Activated CD4-positive, alpha-beta T cell treated with anti-CD3 and anti-CD28 coated beads, Interleukin-2, amount 10 ng/mL, durations not matched to agents 24 days and 14 days (primary cell): ENCODE data around the gene RCCD1. TPM values are rescaled to one million over a fixed set of nuclear protein-coding genes. Genes with fewer than 3 reads are reported as not detected.
"Not testable (repeated sequence)": the region's sequence is repeated elsewhere in the genome, so short reads cannot be mapped to it uniquely, and the experiment has no call there.

ENCODE experiments used
- DNase-seq: peaks from one replicate; pipeline ENCODE4 v3.0.0; 2022
- H3K27ac Mint-ChIP-seq: one replicate; pipeline ENCODE4 v1.8.0; 2022; ENCODE audit warnings: mild to moderate bottlenecking, mixed read lengths
- H3K27me3 Mint-ChIP-seq: one replicate; pipeline ENCODE4 v1.8.0; 2022; ENCODE audit warnings: mixed read lengths
- H3K36me3 Mint-ChIP-seq: one replicate; pipeline ENCODE4 v1.8.0; 2022; ENCODE audit warnings: low read depth, mild to moderate bottlenecking, mixed read lengths
- H3K4me1 Mint-ChIP-seq: one replicate; pipeline ENCODE4 v1.8.0; 2021; ENCODE audit warnings: mixed read lengths
- H3K4me3 Mint-ChIP-seq: one replicate; pipeline ENCODE4 v1.8.0; 2022; ENCODE audit warnings: mild to moderate bottlenecking, moderate library complexity, mixed read lengths
- H3K9me3 Mint-ChIP-seq: one replicate; pipeline ENCODE4 v1.8.0; 2021; ENCODE audit warnings: mixed read lengths
- intact Hi-C: fragments of 100-400 bp; cut with micrococcal nuclease; formaldehyde crosslinking; loops from one replicate; pipeline ENCODE4 v1.15.1; 2023
- total RNA-seq: library from RNA; stranded (reverse); gene quantifications from 2 replicates; pipeline ENCODE4 v1.2.3, GENCODE V29; 2022

The RCCD1 gene
- total RNA-seq, 1 donor from 2014 or later = 32.3 TPM

DNA sequence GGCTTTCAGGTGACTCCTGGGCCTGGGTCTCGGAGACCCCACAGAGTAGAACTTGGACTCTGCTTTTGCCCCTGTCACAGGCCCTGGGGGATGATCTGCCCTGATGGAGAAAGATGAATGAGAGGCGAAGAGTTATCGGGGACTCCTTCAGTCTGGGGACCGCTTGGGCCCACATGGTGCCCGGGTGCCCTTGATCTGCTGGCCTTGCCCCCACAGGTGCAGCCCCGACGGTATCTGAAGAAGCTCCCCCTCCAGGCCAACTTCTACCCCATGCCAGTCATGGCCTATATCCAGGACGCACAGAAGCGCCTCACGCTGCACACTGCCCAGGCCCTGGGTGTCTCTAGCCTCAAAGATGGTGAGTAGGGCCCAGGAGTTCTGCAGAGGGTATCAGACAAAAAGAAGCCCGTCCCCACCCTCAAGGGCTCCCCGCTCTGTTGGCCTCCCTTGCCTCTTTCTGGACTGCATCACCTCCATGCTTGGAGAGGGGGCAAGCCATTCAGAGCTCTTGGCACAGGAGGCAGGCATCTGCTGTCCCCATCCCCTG lies 41.2 kb upstream of the RCCD1 start:
- Mint-ChIP-seq H3K4me3 (no peak overlapping the region), H3K27ac (no peak overlapping the region), H3K27me3 (no peaks in the 10 kb centered on the region), H3K36me3 (peaks cover 80% of the 10 kb centered on the region), H3K4me1 (no peaks in the 10 kb centered on the region), H3K9me3 (no peaks in the 10 kb centered on the region)
- no peak for DNase-seq
- intact Hi-C loops = no loop called here

DNA sequence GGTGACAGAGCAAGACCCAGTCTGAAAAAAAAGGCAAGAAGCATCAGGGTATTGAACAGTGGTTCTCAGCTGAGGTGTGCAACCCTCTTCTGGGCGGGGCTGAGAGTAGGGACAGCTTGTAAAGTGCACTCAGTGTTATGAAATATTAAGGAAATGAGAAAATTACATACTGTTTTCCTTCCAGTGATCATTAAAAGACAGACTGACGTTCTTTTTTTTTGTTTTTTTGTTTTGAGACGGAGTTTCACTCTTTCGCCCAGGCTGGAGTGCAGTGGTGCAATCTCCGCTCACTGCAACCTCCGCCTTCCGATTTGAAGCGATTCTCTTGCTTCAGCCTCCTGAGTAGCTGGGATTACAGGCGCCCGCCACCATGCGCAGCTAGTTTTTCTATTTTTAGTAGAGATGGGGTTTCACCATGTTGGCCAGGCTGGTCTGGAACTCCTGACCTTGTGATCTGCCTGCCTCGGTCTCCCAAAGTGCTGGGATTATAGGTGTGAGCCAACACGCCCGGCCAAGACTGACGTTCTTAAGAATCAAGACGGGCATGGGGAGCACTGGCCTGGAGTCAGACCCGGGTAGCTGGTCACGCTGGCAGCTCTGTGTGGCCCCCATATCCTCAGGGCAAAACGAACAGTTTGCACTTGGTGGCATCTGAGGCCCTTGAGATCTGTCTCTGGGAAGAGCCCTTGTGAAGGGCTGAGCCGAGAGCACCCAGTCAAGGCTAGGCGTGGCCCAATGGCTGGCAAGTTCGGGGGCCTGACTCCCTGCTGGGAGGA lies 40.2 kb upstream of the RCCD1 start:
- Mint-ChIP-seq H3K4me1 (no peaks in the 10 kb centered on the region), H3K4me3 (no peak overlapping the region), H3K36me3 (peaks cover 78% of the 10 kb centered on the region), H3K27me3 (no peaks in the 10 kb centered on the region), H3K27ac (no peak overlapping the region), H3K9me3 (no peaks in the 10 kb centered on the region)
- intact Hi-C loops = no loop called here
- DNase-seq = no peak

DNA sequence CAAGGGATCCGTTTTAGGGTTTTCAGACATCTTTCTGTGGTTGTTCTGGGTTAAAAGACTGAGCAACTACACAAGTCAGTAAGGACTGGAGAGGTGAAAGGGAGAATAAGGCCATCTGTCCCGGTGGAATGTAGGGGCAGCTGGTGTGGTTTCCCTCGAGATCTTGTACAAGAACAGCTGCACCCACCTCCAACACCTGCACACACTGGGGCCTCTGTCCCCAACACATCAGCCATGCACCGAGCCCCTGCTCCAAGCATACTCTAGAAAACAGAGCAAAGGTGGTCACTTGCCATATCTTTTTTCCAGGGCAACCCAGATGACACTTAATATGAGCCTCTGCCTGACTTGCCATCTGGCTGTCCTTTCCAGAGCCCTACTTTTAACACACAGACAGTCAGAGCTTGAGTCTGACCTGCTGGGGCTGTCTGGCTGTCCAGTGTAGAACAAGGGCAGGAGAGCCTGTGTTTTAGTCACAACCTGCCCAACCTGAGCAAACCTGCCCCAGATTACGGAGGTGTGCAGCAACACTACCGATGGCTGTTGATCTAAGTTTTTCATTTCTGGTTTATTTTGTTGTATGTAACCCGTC lies 39.4 kb upstream of the RCCD1 start:
- Mint-ChIP-seq H3K4me1 (peaks cover 2% of the 10 kb centered on the region), H3K9me3 (no peaks in the 10 kb centered on the region), H3K27ac (no peak overlapping the region), H3K4me3 (no peak overlapping the region), H3K27me3 (no peaks in the 10 kb centered on the region), H3K36me3 (peaks cover 86% of the 10 kb centered on the region)
- DNase-seq = no peak
- intact Hi-C loops = no loop called here

DNA sequence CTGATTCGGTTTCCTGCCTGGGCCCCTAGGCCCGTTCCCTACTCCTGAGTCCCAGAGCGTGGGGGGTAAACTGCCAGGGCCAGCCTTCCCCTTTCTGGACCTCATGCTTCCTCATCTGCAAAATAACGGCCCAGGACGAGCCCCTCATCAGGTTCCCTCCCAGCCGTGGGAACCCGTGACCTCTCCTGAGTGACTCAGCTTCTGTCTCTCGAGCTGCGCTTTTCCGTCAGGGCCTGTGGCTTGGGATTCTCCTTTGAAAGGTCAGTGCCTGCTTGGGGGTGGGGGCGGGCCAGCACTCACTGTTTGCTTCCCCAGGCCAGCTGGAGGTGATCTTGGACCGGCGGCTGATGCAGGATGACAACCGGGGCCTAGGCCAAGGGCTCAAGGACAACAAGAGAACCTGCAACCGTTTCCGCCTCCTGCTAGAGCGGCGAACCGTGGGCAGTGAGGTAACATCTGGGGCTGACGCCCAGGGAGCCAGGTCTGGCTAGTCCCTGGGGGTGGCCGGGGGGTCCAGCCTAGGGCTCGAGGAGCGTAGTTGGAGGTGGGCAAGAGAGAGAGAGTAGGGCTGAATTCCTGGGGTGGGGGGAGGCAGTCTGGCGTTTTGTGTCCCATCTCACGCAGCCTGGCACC lies 38.8 kb upstream of the RCCD1 start:
- DNase-seq = no peak
- Mint-ChIP-seq H3K9me3 (no peaks in the 10 kb centered on the region), H3K27me3 (no peaks in the 10 kb centered on the region), H3K4me3 (no peak overlapping the region), H3K36me3 (peaks cover 86% of the 10 kb centered on the region), H3K4me1 (peaks cover 2% of the 10 kb centered on the region), H3K27ac (no peak overlapping the region)
- intact Hi-C loops = no loop called here

DNA sequence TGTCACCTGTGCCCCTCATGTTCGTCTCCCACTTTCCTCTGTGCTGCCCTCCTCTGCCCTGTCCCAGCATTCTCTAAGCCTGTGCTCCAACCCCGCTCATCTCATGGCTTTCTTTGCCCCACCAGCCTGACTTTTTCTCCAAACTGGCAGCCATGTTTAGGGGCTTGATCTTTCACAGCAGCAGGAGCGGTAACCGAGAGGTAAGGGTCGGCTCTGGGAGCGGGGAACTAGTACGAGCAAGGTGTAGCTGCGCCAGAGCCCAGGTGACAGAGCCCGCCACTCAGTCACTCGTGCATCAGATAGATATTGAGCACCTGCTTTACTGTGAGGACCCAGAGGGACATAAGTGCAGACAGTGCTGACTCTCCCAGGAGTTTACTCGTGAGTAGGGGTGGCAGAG lies 38.2 kb upstream of the RCCD1 start:
- peaks cover 4% of the 10 kb centered on the region for H3K4me1 Mint-ChIP-seq
- peaks cover 86% of the 10 kb centered on the region for H3K36me3 Mint-ChIP-seq
- no peak for DNase-seq
- no peaks in the 10 kb centered on the region for H3K27me3 Mint-ChIP-seq
- no peaks in the 10 kb centered on the region for H3K9me3 Mint-ChIP-seq
- no peak overlapping the region for H3K27ac Mint-ChIP-seq
- H3K4me3 Mint-ChIP-seq = no peak overlapping the region
- intact Hi-C loops = no loop called here

DNA sequence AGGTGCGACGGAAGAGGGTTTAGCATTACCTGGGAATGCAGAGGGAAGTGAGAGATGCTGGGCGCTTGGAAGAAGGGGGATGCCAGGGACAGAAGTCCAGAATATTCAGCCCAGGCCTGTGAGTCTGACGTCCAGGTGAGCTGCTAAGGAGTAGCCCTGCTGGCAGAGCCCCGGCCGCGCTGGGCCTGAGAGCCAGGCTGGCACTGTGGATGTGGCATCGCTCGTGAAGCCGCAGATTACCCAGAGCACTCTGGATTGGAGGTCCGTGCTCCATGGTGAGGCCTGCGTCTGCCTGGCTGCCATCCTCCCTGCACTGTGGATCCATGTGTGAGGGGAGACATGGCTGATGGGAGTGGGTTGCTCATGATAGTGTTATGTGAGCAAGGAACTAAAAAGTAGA lies 37.1 kb upstream of the RCCD1 start:
- intact Hi-C loops = no loop called here
- H3K4me1 Mint-ChIP-seq = peaks cover 9% of the 10 kb centered on the region
- no peak for DNase-seq
- H3K36me3 Mint-ChIP-seq = peaks cover 85% of the 10 kb centered on the region
- H3K27me3 Mint-ChIP-seq = no peaks in the 10 kb centered on the region
- no peak overlapping the region for H3K27ac Mint-ChIP-seq
- no peak overlapping the region for H3K4me3 Mint-ChIP-seq
- H3K9me3 Mint-ChIP-seq = no peaks in the 10 kb centered on the region

DNA sequence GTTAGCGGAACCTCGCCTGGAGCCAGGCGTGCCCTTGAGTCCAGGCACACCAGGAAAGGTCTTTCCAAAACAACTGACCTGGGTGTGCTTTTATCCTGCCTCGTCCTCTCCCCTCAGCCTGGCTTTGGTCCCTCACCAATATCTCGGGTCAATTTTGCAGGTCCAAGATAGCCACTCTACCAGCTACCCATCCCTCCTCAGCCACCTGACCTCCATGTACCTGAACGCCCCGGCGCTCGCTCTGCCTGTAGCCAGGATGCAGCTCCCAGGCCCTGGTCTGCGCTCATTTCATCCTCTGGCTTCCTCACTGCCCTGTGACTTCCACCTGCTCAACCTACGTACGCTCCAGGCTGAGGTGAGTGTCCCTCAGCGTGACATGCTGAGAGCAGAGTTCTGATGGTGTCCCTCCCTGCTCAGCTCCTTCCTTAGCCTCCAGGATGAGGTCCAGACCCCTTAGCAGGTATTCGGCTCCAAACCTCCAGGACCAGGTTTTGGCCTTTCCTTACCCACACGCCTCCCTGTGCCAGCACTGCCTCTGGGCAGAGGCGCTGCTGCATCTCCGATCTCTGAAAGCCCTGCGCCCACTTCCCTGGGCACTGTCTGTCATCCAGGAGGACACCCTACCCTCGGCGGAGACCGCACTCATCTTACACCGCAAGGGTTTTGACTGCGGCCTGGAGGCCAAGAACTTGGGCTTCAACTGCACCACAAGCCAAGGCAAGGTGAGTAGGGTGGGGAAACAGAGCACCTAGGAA lies 36.5 kb upstream of the RCCD1 start:
- Mint-ChIP-seq H3K36me3 (peaks cover 79% of the 10 kb centered on the region), H3K27ac (no peak overlapping the region), H3K9me3 (no peaks in the 10 kb centered on the region), H3K27me3 (no peaks in the 10 kb centered on the region), H3K4me1 (peaks cover 15% of the 10 kb centered on the region), H3K4me3 (no peak overlapping the region)
- no peak for DNase-seq
- intact Hi-C loops = no loop called here

DNA sequence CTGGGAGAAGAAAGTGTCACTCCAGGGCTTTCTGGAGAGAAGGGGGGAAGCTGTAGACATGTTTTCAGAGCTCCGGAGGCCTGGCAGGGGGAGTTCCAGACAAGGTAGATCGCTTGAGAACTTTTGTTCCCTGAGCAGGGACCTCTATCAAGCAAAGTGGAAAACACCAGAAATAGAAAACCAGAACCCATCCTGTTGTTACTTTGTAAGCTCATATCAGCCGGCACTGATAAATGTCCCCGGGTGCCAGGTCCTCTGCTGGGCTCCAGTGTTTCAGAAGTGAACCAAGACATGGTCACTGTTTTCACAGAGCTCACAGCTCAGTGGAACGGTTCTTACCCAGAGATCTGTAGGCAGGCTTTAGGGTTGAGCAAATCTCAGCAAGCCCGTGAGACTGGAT lies 35.8 kb upstream of the RCCD1 start:
- H3K36me3 Mint-ChIP-seq = peaks cover 77% of the 10 kb centered on the region
- H3K4me1 Mint-ChIP-seq = peaks cover 19% of the 10 kb centered on the region
- no peak for DNase-seq
- H3K9me3 Mint-ChIP-seq = no peaks in the 10 kb centered on the region
- no peaks in the 10 kb centered on the region for H3K27me3 Mint-ChIP-seq
- no peak overlapping the region for H3K27ac Mint-ChIP-seq
- intact Hi-C loops = no loop called here
- no peak overlapping the region for H3K4me3 Mint-ChIP-seq

DNA sequence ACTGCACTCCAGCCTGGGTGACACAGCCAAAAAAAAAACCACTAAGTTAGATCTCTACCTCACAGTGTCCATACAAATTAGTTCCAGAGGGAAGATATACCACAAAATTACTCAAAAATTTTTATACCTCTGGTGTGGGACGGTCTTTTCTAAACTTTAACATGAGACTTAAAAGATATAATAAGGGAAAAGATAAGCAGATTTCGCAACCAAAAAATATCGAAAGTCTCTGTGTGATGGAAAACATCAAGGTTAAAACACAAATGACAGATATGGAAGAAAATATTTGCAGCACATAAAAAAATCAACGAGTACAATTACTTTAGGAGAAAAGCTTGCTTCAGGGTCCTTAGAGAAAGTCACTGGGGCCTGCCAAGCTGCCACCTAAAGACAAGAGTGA lies 32.8 kb upstream of the RCCD1 start:
- Mint-ChIP-seq H3K36me3 (peaks cover 55% of the 10 kb centered on the region), H3K9me3 (no peaks in the 10 kb centered on the region), H3K27me3 (no peaks in the 10 kb centered on the region), H3K4me3 (no peak overlapping the region), H3K27ac (peak overlapping the region; percentile 53), H3K4me1 (peaks cover 29% of the 10 kb centered on the region)
- intact Hi-C loops = no loop called here
- DNase-seq = no peak

DNA sequence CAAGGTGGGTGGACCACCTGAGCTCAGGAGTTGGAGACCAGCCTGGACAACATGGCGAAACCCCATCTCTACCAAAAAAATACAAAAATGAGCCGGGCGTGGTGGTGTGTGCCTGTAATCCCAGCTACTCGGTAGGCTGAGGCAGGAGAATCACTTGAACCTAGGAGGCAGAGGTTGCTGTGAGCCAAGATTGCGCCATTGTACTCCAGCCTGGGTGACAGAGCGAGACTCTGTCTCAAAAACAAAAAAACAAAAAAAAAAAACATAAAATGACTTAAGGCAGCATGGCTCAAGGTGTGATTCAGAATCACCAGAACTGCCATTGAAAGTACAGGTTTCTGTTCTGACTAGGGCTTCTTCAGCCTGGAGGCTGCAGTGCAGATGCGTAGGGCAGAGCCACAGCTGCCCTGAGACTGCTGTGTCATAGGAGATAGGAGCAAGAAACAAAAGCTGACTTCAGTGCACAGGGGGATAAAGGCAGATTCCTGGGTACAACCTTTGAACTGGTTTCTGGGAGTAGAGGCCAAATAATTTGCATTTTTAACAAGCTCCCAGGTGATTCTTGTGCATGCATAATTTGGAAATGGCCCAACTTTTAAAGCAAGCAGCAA lies 31.9 kb upstream of the RCCD1 start:
- Mint-ChIP-seq H3K27ac (peak overlapping the region; percentile 78), H3K36me3 (peaks cover 46% of the 10 kb centered on the region), H3K4me1 (peaks cover 29% of the 10 kb centered on the region)
- intact Hi-C loops, H3K4me3 Mint-ChIP-seq, H3K27me3 Mint-ChIP-seq, H3K9me3 Mint-ChIP-seq: not testable (repeated sequence)
- peak; percentile 73 for DNase-seq

DNA sequence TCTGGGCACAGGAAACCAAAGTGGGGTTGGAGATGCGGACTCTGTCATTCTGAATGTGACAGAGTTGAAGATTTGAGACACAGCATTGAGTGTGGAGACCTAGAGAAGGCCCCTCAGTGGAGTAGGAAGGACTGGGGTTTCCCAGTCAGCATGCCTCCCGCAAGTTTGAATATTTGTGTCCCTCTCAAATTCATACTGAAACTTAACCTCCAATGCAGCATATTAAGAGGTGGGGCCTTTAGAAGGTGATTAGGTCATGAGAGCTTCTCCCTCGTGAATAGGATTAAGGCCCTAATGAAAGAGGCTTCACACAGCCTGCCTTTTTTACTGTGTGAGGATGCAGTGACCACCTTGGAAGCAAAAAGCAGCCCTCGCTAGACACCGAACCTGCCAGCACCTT lies 30.3 kb upstream of the RCCD1 start:
- DNase-seq = no peak
- Mint-ChIP-seq H3K4me3 (no peak overlapping the region), H3K36me3 (peaks cover 34% of the 10 kb centered on the region)

DNA sequence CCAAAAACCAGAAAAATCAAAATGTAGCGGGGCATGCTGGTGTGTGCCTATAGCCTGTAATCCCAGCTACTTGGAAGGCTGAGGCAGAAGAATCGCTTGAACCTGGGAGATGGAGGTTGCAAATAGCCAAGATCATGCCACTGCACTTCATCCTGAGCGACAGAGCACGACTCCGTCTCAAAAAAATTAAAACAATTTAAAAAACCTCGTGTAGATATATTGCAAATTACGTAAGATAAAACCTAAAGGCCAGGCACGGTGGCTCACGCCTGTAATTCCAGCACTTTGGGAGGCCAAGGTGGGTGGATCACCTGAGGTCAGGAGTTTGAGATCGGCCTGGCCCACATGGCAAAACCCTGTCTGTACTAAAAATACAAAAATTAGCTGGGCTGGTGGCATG lies 27.9 kb upstream of the RCCD1 start:
- peaks cover 48% of the 10 kb centered on the region for H3K4me1 Mint-ChIP-seq
- intact Hi-C loops, H3K27ac Mint-ChIP-seq, H3K9me3 Mint-ChIP-seq, H3K27me3 Mint-ChIP-seq, H3K4me3 Mint-ChIP-seq, DNase-seq: not testable (repeated sequence)
- peaks cover 16% of the 10 kb centered on the region for H3K36me3 Mint-ChIP-seq

More for the DNA sequence above, 30.3 kb upstream of the RCCD1 start:
- no peaks in the 10 kb centered on the region for H3K9me3 Mint-ChIP-seq
- peak overlapping the region; percentile 77 for H3K27ac Mint-ChIP-seq
- H3K4me1 Mint-ChIP-seq = peaks cover 35% of the 10 kb centered on the region
- no peaks in the 10 kb centered on the region for H3K27me3 Mint-ChIP-seq
- intact Hi-C loops = loop anchor here (1.0 kb wide), 1 partner anchor 22 kb away; no protein-coding TSS in a partner anchor

DNA sequence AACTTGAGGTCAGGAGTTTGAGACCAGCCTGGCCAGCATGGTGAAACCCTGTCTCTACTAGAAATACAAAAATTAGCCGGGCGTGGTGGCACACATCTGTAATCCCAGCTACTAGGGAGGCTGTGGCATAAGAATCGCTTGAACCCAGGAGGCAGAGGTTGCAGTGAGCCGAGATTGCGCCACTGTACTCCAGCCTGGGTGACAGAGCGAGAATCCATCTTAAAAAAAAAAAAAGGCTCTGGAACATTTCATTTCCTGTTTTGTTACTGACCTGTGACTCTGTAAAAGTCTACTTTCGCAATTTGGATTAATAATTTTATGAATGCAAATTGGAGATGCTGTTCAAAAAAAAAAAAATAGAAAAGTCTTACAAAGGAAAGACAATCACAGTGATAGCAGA lies 26.6 kb upstream of the RCCD1 start:
- DNase-seq, H3K27me3 Mint-ChIP-seq, intact Hi-C loops, H3K9me3 Mint-ChIP-seq: not testable (repeated sequence)
- Mint-ChIP-seq H3K36me3 (peaks cover 11% of the 10 kb centered on the region), H3K4me1 (peaks cover 42% of the 10 kb centered on the region), H3K27ac (peak overlapping the region; percentile 64), H3K4me3 (peak overlapping the region; percentile 40)
